HEK293 (cell line): ENCODE measurements around the gene MYO1F.

Source experiments
- GLI2 ChIP-seq: fragments of 450-650 bp; formaldehyde crosslinking; IDR thresholded peaks from 2 replicates; pipeline ENCODE4; 2017; ENCODE audit warnings: missing biosample characterization, missing genetic modification characterization, low read depth, borderline replicate concordance
- HOXD13 ChIP-seq: sonication (generic); formaldehyde crosslinking; IDR thresholded peaks from 2 replicates; pipeline ENCODE4 v1.8.0; 2022; ENCODE audit warnings: missing genetic modification reagents, borderline replicate concordance
- MZF1 ChIP-seq: fragments of 450-650 bp; formaldehyde crosslinking; IDR thresholded peaks from 2 replicates; pipeline ENCODE4 v1.5.1; 2017; ENCODE audit warnings: missing biosample characterization, missing genetic modification characterization, borderline replicate concordance
- YY1 ChIP-seq: fragments of 450-650 bp; formaldehyde crosslinking; IDR thresholded peaks from 2 replicates; pipeline ENCODE4 v1.5.1; 2018; ENCODE audit warnings: missing biosample characterization, missing genetic modification characterization
- ZBTB11 ChIP-seq: fragments of 450-650 bp; formaldehyde crosslinking; conservative IDR thresholded peaks from 2 replicates; pipeline ENCODE4 v1.5.1; 2016; ENCODE audit warnings: low read depth, missing biosample characterization, missing genetic modification characterization
- ZNF10 ChIP-seq: fragments of 450-650 bp; formaldehyde crosslinking; IDR thresholded peaks from 2 replicates; pipeline ENCODE4 v1.5.1; 2017; ENCODE audit warnings: missing biosample characterization, missing genetic modification characterization
- ZNF121 ChIP-seq: fragments of 450-650 bp; formaldehyde crosslinking; IDR thresholded peaks from 2 replicates; pipeline ENCODE4 v1.5.1; 2016; ENCODE audit warnings: missing biosample characterization, missing genetic modification characterization
- ZNF132 ChIP-seq: fragments of 450-650 bp; formaldehyde crosslinking; IDR thresholded peaks from 2 replicates; pipeline ENCODE4 v1.5.1; 2017; ENCODE audit warnings: missing biosample characterization, missing genetic modification characterization, borderline replicate concordance
- ZNF175 ChIP-seq: fragments of 450-650 bp; formaldehyde crosslinking; IDR thresholded peaks from 2 replicates; pipeline ENCODE4 v1.5.1; 2016; ENCODE audit warnings: missing biosample characterization, missing genetic modification characterization
- ZNF184 ChIP-seq: fragments of 450-650 bp; IDR thresholded peaks from 2 replicates; pipeline ENCODE4 v1.5.1; 2018; ENCODE audit warnings: missing biosample characterization, mild to moderate bottlenecking, missing genetic modification characterization
- ZNF211 ChIP-seq: fragments of 450-650 bp; formaldehyde crosslinking; IDR thresholded peaks from 2 replicates; pipeline ENCODE4 v1.5.1; 2016; ENCODE audit warnings: low read depth, missing biosample characterization, missing genetic modification characterization
- ZNF24 ChIP-seq: fragments of 450-650 bp; formaldehyde crosslinking; IDR thresholded peaks from 2 replicates; pipeline ENCODE4 v1.5.1; 2016; ENCODE audit warnings: missing biosample characterization, missing genetic modification characterization
- ZNF248 ChIP-seq: fragments of 450-650 bp; formaldehyde crosslinking; IDR thresholded peaks from 2 replicates; pipeline ENCODE4 v1.5.1; 2017; ENCODE audit warnings: missing biosample characterization, missing genetic modification characterization
- ZNF266 ChIP-seq: fragments of 450-650 bp; formaldehyde crosslinking; IDR thresholded peaks from 2 replicates; pipeline ENCODE4 v1.5.1; 2016; ENCODE audit warnings: missing biosample characterization, missing genetic modification characterization, low read depth
- ZNF292 ChIP-seq: fragments of 450-650 bp; formaldehyde crosslinking; IDR thresholded peaks from 2 replicates; pipeline ENCODE4 v1.5.1; 2016; ENCODE audit warnings: low read depth, missing biosample characterization, missing genetic modification characterization, borderline replicate concordance
- ZNF416 ChIP-seq: fragments of 450-650 bp; formaldehyde crosslinking; IDR thresholded peaks from 2 replicates; pipeline ENCODE4 v1.5.1; 2016; ENCODE audit warnings: missing biosample characterization, missing genetic modification characterization
- ZNF48 ChIP-seq: fragments of 450-650 bp; formaldehyde crosslinking; IDR thresholded peaks from 2 replicates; pipeline ENCODE4 v1.5.1; 2016; ENCODE audit warnings: missing biosample characterization, missing genetic modification characterization
- ZNF548 ChIP-seq: fragments of 450-650 bp; formaldehyde crosslinking; IDR thresholded peaks from 2 replicates; pipeline ENCODE4 v1.5.1; 2016; ENCODE audit warnings: missing biosample characterization, missing genetic modification characterization
- ZNF555 ChIP-seq: fragments of 450-650 bp; formaldehyde crosslinking; conservative IDR thresholded peaks from 2 replicates; pipeline ENCODE4 v1.5.1; 2017; ENCODE audit warnings: missing biosample characterization, mild to moderate bottlenecking, missing genetic modification characterization, inconsistent platforms
- ZNF560 ChIP-seq: fragments of 450-650 bp; formaldehyde crosslinking; IDR thresholded peaks from 2 replicates; pipeline ENCODE4 v1.5.1; 2017; ENCODE audit warnings: missing biosample characterization, missing genetic modification characterization, borderline replicate concordance
- ZNF561 ChIP-seq: fragments of 450-650 bp; IDR thresholded peaks from 2 replicates; pipeline ENCODE4 v1.5.1; 2018; ENCODE audit warnings: missing biosample characterization, missing genetic modification characterization, borderline replicate concordance
- ZNF677 ChIP-seq: fragments of 450-650 bp; IDR thresholded peaks from 2 replicates; pipeline ENCODE4 v1.5.0; 2018; ENCODE audit warnings: missing biosample characterization, mild to moderate bottlenecking, missing genetic modification characterization, moderate library complexity
- ZNF785 ChIP-seq: fragments of 450-650 bp; formaldehyde crosslinking; IDR thresholded peaks from 2 replicates; pipeline ENCODE4 v1.5.1; 2016; ENCODE audit warnings: missing biosample characterization, missing genetic modification characterization
- ZNF837 ChIP-seq: fragments of 450-650 bp; formaldehyde crosslinking; IDR thresholded peaks from 2 replicates; pipeline ENCODE4 v1.5.1; 2016; ENCODE audit warnings: missing biosample characterization, missing genetic modification characterization
- ZSCAN30 ChIP-seq: fragments of 450-650 bp; IDR thresholded peaks from 2 replicates; pipeline ENCODE4 v1.5.1; 2018; ENCODE audit warnings: missing biosample characterization, mild to moderate bottlenecking, missing genetic modification characterization, moderate library complexity
- ZSCAN5A ChIP-seq: fragments of 450-650 bp; formaldehyde crosslinking; IDR thresholded peaks from 2 replicates; pipeline ENCODE4 v1.5.1; 2016; ENCODE audit warnings: missing biosample characterization, missing genetic modification characterization
- ZXDB ChIP-seq: fragments of 450-650 bp; formaldehyde crosslinking; IDR thresholded peaks from 2 replicates; pipeline ENCODE4 v1.5.1; 2016; ENCODE audit warnings: missing biosample characterization, missing genetic modification characterization
- TF ChIP-seq, protein P1 (sequence below): fragments of 450-650 bp; formaldehyde crosslinking; IDR thresholded peaks from 2 replicates; pipeline ENCODE4 v1.5.1; 2017; ENCODE audit warnings: missing biosample characterization, missing genetic modification characterization
- TF ChIP-seq, protein P2 (sequence below): fragments of 450-650 bp; formaldehyde crosslinking; IDR thresholded peaks from 2 replicates; pipeline ENCODE4 v1.5.1; 2017; ENCODE audit warnings: missing biosample characterization, missing genetic modification characterization
- TF ChIP-seq, protein P3 (sequence below): fragments of 450-650 bp; IDR thresholded peaks from 2 replicates; pipeline ENCODE4 v1.5.1; 2018; ENCODE audit warnings: missing biosample characterization, missing genetic modification characterization

Gene MYO1F

GRCh38 chr19:8505680-8506401, 71.4 kb downstream of the MYO1F start (continued):
- peak; percentile 34; the same call in 1 of the 2 replicates for TF ChIP-seq ZBTB11 (tag by site-specific recombination)
- TF ChIP-seq ZNF132 (tag by site-specific recombination) = no peak
- TF ChIP-seq ZNF416 (tag by site-specific recombination) = no peak
- peak; percentile 51; the same call in 1 of the 2 replicates for TF ChIP-seq ZNF785
- TF ChIP-seq ZNF121 (tag by site-specific recombination) = no peak
- TF ChIP-seq ZNF560 (tag by site-specific recombination) = no peak
- TF ChIP-seq ZNF24 (tag by site-specific recombination) = peak; percentile 56; the same call in 1 of the 2 replicates
- no peak for TF ChIP-seq YY1 (tag by site-specific recombination)
- TF ChIP-seq ZNF292 (tag by site-specific recombination) = no peak
- no peak for TF ChIP-seq ZNF548 (tag by site-specific recombination)
- no peak for TF ChIP-seq HOXD13
- no peak for TF ChIP-seq GLI2 (tag by site-specific recombination)
- TF ChIP-seq ZNF211 (tag by site-specific recombination) = no peak
- TF ChIP-seq ZNF48 (tag by site-specific recombination) = no peak
- no peak for TF ChIP-seq ZNF837 (tag by site-specific recombination)
- TF ChIP-seq ZNF248 = no peak
- no peak for TF ChIP-seq ZNF175 (tag by site-specific recombination)
- TF ChIP-seq, protein P1, sequence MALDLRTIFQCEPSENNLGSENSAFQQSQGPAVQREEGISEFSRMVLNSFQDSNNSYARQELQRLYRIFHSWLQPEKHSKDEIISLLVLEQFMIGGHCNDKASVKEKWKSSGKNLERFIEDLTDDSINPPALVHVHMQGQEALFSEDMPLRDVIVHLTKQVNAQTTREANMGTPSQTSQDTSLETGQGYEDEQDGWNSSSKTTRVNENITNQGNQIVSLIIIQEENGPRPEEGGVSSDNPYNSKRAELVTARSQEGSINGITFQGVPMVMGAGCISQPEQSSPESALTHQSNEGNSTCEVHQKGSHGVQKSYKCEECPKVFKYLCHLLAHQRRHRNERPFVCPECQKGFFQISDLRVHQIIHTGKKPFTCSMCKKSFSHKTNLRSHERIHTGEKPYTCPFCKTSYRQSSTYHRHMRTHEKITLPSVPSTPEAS (tag by site-specific recombination) = peak; percentile 19; the same call in 1 of the 2 replicates
- peak; percentile 49; the same call in 1 of the 2 replicates for TF ChIP-seq ZSCAN30 (tag by site-specific recombination)
- peak; percentile 17; the same call in 1 of the 2 replicates for TF ChIP-seq ZSCAN5A (tag by site-specific recombination)
- peak; percentile 70 for TF ChIP-seq MZF1 (tag by site-specific recombination)
- TF ChIP-seq, protein P2, sequence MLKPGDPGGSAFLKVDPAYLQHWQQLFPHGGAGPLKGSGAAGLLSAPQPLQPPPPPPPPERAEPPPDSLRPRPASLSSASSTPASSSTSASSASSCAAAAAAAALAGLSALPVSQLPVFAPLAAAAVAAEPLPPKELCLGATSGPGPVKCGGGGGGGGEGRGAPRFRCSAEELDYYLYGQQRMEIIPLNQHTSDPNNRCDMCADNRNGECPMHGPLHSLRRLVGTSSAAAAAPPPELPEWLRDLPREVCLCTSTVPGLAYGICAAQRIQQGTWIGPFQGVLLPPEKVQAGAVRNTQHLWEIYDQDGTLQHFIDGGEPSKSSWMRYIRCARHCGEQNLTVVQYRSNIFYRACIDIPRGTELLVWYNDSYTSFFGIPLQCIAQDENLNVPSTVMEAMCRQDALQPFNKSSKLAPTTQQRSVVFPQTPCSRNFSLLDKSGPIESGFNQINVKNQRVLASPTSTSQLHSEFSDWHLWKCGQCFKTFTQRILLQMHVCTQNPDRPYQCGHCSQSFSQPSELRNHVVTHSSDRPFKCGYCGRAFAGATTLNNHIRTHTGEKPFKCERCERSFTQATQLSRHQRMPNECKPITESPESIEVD (tag by site-specific recombination) = no peak
- TF ChIP-seq ZNF10 = no peak
- no peak for TF ChIP-seq ZNF555 (tag by site-specific recombination)
- TF ChIP-seq ZNF184 (tag by site-specific recombination) = 0 out of 2 replicates have a peak, but pooled peaks have one; percentile 50
- no peak for TF ChIP-seq ZNF266 (tag by site-specific recombination)
- TF ChIP-seq, protein P3, sequence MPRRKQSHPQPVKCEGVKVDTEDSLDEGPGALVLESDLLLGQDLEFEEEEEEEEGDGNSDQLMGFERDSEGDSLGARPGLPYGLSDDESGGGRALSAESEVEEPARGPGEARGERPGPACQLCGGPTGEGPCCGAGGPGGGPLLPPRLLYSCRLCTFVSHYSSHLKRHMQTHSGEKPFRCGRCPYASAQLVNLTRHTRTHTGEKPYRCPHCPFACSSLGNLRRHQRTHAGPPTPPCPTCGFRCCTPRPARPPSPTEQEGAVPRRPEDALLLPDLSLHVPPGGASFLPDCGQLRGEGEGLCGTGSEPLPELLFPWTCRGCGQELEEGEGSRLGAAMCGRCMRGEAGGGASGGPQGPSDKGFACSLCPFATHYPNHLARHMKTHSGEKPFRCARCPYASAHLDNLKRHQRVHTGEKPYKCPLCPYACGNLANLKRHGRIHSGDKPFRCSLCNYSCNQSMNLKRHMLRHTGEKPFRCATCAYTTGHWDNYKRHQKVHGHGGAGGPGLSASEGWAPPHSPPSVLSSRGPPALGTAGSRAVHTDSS (tag by site-specific recombination) = no peak
- TF ChIP-seq ZNF561 (tag by site-specific recombination) = peak; percentile 84; the same call in 1 of the 2 replicates
- TF ChIP-seq ZXDB (tag by site-specific recombination) = peak; percentile 87
- no peak for TF ChIP-seq ZNF677 (tag by site-specific recombination)
